ENCODE results near the gene TSHZ2. TPM values are rescaled to one million over a fixed set of nuclear protein-coding genes. Genes with fewer than 3 reads are reported as not detected.

TSHZ2 gene
- total and polyA plus RNA-seq, 11 donors, result 1.8 to 12.1 (median 3.7) TPM

GRCh38 chr20:53168491-53168890 is 196.3 kb downstream of the TSHZ2 start:
- Histone ChIP-seq H3K27me3 (no peaks in the 10 kb centered on the region), H3K9me3 (no peaks in the 10 kb centered on the region), H3K36me3 (no peaks in the 10 kb centered on the region), H3K27ac (no peak overlapping the region), H3K4me3 (no peak overlapping the region), H3K4me1 (no peaks in the 10 kb centered on the region)
- ATAC-seq (no peak), DNase-seq (no peak)
- no peak for TF ChIP-seq CTCF (IDR thresholded peaks at IDR 0.05)
- no peak for TF ChIP-seq POLR2A (IDR thresholded peaks at IDR 0.05)
- intact Hi-C loops (cut with DNase I), result no loop called here
- 71 to 84% (median 80%) methylated on average over 1 of the region's 1 CpG for WGBS, 4 donors

- Histone ChIP-seq H3K36me3 (no peaks in the 10 kb centered on the region), H3K4me1 (no peaks in the 10 kb centered on the region), H3K4me3 (no peak overlapping the region), H3K9me3 (no peaks in the 10 kb centered on the region), H3K27me3 (no peaks in the 10 kb centered on the region), H3K27ac (no peak overlapping the region)
- intact Hi-C loops (cut with DNase I), result no loop called here
- 85 to 95% (median 89%) methylated on average over 7 of the region's 7 CpGs for WGBS, 4 donors
- ATAC-seq (no peak), DNase-seq (no peak)
- TF ChIP-seq CTCF (IDR thresholded peaks at IDR 0.05), result no peak
- no peak for TF ChIP-seq POLR2A (IDR thresholded peaks at IDR 0.05)
Measured at GRCh38 chr20:53170196-53170595, 198.0 kb downstream of the TSHZ2 start.

- no peak for DNase-seq
- TF ChIP-seq POLR2A (IDR thresholded peaks at IDR 0.05) (no peak), CTCF (IDR thresholded peaks at IDR 0.05) (no peak)
- Histone ChIP-seq H3K4me3 (no peak overlapping the region), H3K36me3 (no peaks in the 10 kb centered on the region), H3K4me1 (no peaks in the 10 kb centered on the region), H3K27ac (no peak overlapping the region), H3K27me3 (no peaks in the 10 kb centered on the region), H3K9me3 (no peaks in the 10 kb centered on the region)
- intact Hi-C loops (cut with DNase I), result no loop called here
- ATAC-seq, result no peak
- 85 to 90% (median 89%) methylated on average over 6 of the region's 6 CpGs for WGBS, 4 donors
Measured at GRCh38 chr20:53171065-53171464, 198.9 kb downstream of the TSHZ2 start.

GRCh38 chr20:53174454-53174853 is 202.3 kb downstream of the TSHZ2 start:
- ATAC-seq, result no peak
- WGBS, 4 donors, result 77 to 81% (median 79%) methylated on average over 3 of the region's 3 CpGs

More at GRCh38 chr20:53174454-53174853, 202.3 kb downstream of the TSHZ2 start:
- Histone ChIP-seq H3K9me3 (no peaks in the 10 kb centered on the region), H3K27me3 (no peaks in the 10 kb centered on the region), H3K4me1 (no peaks in the 10 kb centered on the region), H3K36me3 (no peaks in the 10 kb centered on the region), H3K4me3 (no peak overlapping the region), H3K27ac (no peak overlapping the region)
- no peak for DNase-seq
- intact Hi-C loops (cut with DNase I), result no loop called here
- TF ChIP-seq POLR2A (IDR thresholded peaks at IDR 0.05) (no peak), CTCF (IDR thresholded peaks at IDR 0.05) (no peak)

All from heart left ventricle (tissue), 16 donors.